Colonic mucosa (tissue), 4 donors: ENCODE measurements around the gene INPP5A. TPM values are rescaled to one million over a fixed set of nuclear protein-coding genes. Genes with fewer than 3 reads are reported as not detected.
"Not testable (repeated sequence)": the region's sequence is repeated elsewhere in the genome, so short reads cannot be mapped to it uniquely, and the experiment has no call there.

Experiments
- DNase-seq: peaks from one replicate; pipeline ENCODE4 v3.0.0-alpha.2; 2020
- H3K27ac ChIP-seq: fragments of 200-600 bp; one replicate; pipeline ENCODE4 v1.8.0; 2021
- H3K27me3 ChIP-seq: fragments of 200-600 bp; one replicate; pipeline ENCODE4 v1.8.0; 2021
- H3K36me3 ChIP-seq: fragments of 200-600 bp; one replicate; pipeline ENCODE4 v1.8.0; 2021
- H3K4me1 ChIP-seq: fragments of 200-600 bp; one replicate; pipeline ENCODE4 v1.8.0; 2021; ENCODE audit warnings: mild to moderate bottlenecking
- H3K4me3 ChIP-seq: fragments of 200-600 bp; one replicate; pipeline ENCODE4 v1.8.0; 2021
- H3K9ac ChIP-seq, 2 donors: one replicate each; pipeline ENCODE4 v1.7.0; 2013; ENCODE audit warnings: control low read depth in 2 of 2, low read depth in 2 of 2, low read length in 2 of 2
- H3K9me3 ChIP-seq: fragments of 200-600 bp; one replicate; pipeline ENCODE4 v1.8.0; 2021
- intact Hi-C: fragments of 100-400 bp; cut with DNase I; formaldehyde crosslinking; loops from one replicate; pipeline ENCODE4 v1.14.1; 2022
- total RNA-seq, 2 donors: library from RNA; stranded (reverse); fragmentation: NEBNext Ultra II Directional in 1 of 2; extraction: Animal tissue kit (Norgen Biotek cat#: 25700) in 1 of 2; gene quantifications; one replicate each; pipeline ENCODE4 v1.2.1, GENCODE V29; 2021
- TF ChIP-seq, protein P1 (sequence below): fragments of 200-600 bp; IDR thresholded peaks from one replicate; pipeline ENCODE4 v1.8.0; 2022; ENCODE audit warnings: antibody characterized with exemption, mild to moderate bottlenecking
- donor health status: healthy.
- donor health status: DM: no; HTN: no; CAD: no.
- donor health status: DM: no; HTN: no; CAD: no.

INPP5A gene
- total RNA-seq, 2 donors from 2014 or later, result 29.9 to 41.5 TPM

DNA sequence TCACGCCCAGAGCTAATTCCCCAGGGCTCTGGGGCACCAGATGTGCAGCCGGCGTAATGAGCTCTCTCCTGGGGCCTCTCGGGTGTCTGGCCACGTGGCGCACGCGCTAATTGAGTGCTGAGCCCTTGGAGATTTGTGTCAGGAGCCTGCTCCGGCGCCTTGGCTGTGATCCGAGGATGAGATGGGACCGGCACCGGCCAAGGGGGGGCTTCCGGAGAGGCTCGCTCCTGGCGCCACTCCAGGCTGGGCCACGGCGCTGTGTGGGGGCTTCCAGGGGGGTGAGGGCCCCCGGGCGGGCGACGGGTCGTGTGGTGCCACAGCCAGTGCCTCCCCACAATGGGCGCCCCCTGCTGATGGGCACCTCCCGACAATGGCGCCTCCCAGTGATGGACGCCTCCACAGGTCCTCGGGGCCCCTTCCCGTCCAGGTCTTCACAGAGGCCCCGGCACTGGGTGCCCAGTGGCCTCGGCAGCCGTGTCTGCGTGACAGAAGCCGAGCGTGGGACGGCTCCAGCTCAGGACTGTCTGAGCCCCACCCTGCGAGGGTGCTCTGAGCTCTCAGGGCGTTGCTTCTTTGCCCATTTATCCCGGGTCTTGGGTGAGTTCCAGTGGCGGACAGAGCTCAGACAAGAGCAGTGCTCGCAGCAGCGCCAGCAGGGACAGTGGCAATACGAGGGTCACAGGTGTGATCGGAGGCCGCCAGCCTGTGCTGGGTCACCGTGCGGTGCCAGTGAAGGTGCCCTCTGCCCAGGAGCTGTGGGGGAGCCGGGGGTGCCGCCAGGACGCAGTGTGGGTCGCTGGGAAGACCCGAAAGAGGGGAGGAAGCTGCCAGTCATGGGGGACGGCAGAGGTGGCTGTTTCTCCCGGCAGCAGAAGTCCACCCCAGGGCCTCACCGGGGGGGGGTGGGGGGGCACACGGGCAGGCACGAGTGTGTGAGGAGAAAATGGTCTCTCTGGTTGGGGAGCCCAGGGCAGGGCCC lies 256.6 kb downstream of the INPP5A start:
- intact Hi-C loops, result no loop called here
- H3K36me3 ChIP-seq, result no peaks in the 10 kb centered on the region
- no peak overlapping the region for H3K4me3 ChIP-seq
- H3K27me3 ChIP-seq, result peaks cover 12% of the 10 kb centered on the region
- no peaks in the 10 kb centered on the region for H3K4me1 ChIP-seq
- H3K27ac ChIP-seq, result no peak overlapping the region
- TF ChIP-seq, protein P1, sequence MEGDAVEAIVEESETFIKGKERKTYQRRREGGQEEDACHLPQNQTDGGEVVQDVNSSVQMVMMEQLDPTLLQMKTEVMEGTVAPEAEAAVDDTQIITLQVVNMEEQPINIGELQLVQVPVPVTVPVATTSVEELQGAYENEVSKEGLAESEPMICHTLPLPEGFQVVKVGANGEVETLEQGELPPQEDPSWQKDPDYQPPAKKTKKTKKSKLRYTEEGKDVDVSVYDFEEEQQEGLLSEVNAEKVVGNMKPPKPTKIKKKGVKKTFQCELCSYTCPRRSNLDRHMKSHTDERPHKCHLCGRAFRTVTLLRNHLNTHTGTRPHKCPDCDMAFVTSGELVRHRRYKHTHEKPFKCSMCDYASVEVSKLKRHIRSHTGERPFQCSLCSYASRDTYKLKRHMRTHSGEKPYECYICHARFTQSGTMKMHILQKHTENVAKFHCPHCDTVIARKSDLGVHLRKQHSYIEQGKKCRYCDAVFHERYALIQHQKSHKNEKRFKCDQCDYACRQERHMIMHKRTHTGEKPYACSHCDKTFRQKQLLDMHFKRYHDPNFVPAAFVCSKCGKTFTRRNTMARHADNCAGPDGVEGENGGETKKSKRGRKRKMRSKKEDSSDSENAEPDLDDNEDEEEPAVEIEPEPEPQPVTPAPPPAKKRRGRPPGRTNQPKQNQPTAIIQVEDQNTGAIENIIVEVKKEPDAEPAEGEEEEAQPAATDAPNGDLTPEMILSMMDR, result no peak
- no peak for DNase-seq
- no peaks in the 10 kb centered on the region for H3K9me3 ChIP-seq
- H3K9ac ChIP-seq, result no peak overlapping the region

DNA sequence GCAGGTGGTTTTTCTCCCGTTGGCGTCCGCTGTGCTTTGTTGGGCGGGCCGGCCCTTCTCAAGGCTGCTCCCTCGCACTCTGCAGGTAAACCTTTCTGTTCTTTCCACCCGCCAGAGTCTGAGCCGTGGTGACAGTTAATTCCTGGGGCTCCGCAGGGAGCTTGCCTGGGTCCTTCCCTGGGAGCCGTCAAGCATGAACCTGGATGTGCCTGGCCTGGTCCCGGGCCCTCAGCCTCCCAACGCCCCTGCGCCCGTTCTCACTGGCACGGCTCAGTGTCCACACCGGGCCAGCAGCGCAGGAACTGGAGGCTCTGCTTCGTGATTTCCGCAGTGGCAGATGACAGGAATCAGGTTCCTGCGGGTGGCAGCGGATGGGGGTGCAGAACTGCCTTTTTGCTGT lies 259.3 kb downstream of the INPP5A start:
- H3K4me1 ChIP-seq, result no peaks in the 10 kb centered on the region
- no peak for DNase-seq
- no peaks in the 10 kb centered on the region for H3K9me3 ChIP-seq
- H3K36me3 ChIP-seq, result no peaks in the 10 kb centered on the region
- H3K4me3 ChIP-seq, result no peak overlapping the region
- no peak overlapping the region for H3K9ac ChIP-seq
- H3K27ac ChIP-seq, result no peak overlapping the region
- no peaks in the 10 kb centered on the region for H3K27me3 ChIP-seq
- TF ChIP-seq, protein P1, result no peak
- intact Hi-C loops, result no loop called here

DNA sequence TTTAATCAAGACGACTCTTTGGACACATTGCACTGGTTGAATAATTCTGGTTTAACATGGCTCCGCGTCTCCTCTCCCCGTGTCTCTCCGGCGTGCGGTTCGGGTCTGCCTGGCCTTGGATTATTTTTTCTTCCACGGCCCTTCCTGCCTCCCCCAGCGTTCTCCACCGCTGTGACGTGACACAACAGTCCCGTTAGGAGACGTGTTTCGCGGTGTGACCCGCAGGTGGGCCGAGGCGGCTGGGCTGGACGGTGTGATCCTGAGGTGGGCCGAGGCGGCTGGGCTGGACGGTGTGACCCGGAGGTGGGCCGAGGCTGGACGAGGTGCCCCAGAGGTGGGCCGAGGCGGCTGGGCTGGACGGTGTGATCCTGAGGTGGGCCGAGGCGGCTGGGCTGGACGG lies 260.4 kb downstream of the INPP5A start:
- H3K27ac ChIP-seq, H3K4me1 ChIP-seq, H3K27me3 ChIP-seq, H3K9me3 ChIP-seq, DNase-seq, H3K36me3 ChIP-seq, H3K9ac ChIP-seq, intact Hi-C loops, H3K4me3 ChIP-seq: not testable (repeated sequence)

DNA sequence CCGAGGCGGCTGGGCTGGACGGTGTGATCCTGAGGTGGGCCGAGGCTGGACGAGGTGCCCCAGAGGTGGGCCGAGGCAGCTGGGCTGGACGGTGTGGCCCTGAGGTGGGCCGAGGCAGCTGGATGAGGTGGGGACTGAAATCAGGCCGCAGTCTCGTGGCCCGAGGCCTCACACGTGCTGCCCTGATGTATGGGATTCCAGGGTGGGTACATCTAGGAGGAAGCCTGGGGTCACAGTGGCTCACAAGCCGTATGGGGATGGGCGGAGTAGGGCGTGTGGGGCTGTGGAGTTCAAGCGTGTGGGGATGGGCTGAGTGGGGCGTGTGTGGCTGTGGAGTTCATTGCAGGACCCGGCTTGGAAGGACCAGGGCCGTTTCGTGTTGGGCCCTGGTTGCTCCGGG lies 260.8 kb downstream of the INPP5A start:
- intact Hi-C loops, result no loop called here
- H3K9me3 ChIP-seq, result no peaks in the 10 kb centered on the region
- H3K36me3 ChIP-seq, result no peaks in the 10 kb centered on the region

DNA sequence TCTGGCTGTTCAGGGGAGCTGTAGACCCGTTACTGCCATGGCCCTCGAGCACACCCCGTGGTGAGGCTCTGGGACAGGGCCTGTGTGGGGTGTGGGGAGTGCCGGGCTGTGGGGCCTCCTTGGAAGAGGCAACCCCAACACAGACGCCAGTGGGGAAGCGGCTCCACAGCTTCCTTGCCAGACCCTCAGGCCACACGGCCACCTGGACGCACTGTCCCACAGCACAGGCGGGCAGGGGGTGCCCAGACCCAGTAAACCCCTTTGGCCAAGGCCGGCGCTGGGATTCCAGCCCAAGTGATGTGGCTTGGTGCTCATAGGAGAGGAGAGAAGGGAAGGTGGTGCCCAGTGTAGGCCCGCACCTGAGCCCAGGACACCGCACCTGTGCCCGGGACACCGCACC lies 261.3 kb downstream of the INPP5A start:
- H3K36me3 ChIP-seq, result no peaks in the 10 kb centered on the region
- no peak overlapping the region for H3K4me3 ChIP-seq
- no peaks in the 10 kb centered on the region for H3K27me3 ChIP-seq
- TF ChIP-seq, protein P1, result no peak
- H3K4me1 ChIP-seq, result no peaks in the 10 kb centered on the region
- no peak overlapping the region for H3K27ac ChIP-seq
- intact Hi-C loops, result no loop called here
- DNase-seq, result no peak
- no peak overlapping the region for H3K9ac ChIP-seq
- H3K9me3 ChIP-seq, result no peaks in the 10 kb centered on the region

More for the DNA sequence above, 260.8 kb downstream of the INPP5A start:
- H3K27ac ChIP-seq, result no peak overlapping the region
- TF ChIP-seq, protein P1, result no peak
- no peak overlapping the region for H3K4me3 ChIP-seq
- H3K4me1 ChIP-seq, result no peaks in the 10 kb centered on the region
- H3K9ac ChIP-seq, result no peak overlapping the region
- H3K27me3 ChIP-seq, result no peaks in the 10 kb centered on the region
- no peak for DNase-seq

DNA sequence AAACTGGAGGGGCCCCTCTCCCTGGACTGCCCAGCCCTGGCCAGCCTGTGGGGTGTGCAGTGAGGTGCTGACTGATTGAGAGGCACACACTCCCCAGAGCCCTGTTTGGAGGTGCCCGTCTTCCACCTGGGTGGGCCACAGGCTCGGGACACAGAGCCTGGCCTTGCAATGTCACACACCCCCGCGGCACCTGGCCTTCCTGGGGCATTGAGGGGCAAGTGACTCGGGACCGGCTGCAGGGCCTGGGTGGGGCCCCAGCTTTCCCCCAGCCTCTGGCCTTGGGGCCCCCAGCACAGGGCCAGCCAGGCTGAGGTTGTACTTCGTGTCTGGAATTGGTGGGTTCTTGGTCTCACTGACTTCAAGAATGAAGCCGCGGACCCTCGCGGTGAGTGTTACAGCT lies 262.3 kb downstream of the INPP5A start:
- TF ChIP-seq, protein P1, result no peak
- intact Hi-C loops, result no loop called here
- no peak overlapping the region for H3K9ac ChIP-seq
- H3K4me3 ChIP-seq, result no peak overlapping the region
- no peaks in the 10 kb centered on the region for H3K4me1 ChIP-seq
- no peaks in the 10 kb centered on the region for H3K36me3 ChIP-seq
- no peaks in the 10 kb centered on the region for H3K9me3 ChIP-seq
- no peaks in the 10 kb centered on the region for H3K27me3 ChIP-seq
- no peak for DNase-seq
- no peak overlapping the region for H3K27ac ChIP-seq
